GM18868 (cell line): ENCODE results near the gene SPRR4.
"Not testable (repeated sequence)": the region's sequence is repeated elsewhere in the genome, so short reads cannot be mapped to it uniquely, and the experiment has no call there.

Source experiments
- ATAC-seq: cut with Tn5 transposase; IDR thresholded peaks from one replicate; pipeline ENCODE4 v1.9.1; 2021; ENCODE audit warnings: mild to moderate bottlenecking, moderate library complexity; ENCODE audit not compliant: unreplicated experiment

SPRR4 gene

DNA sequence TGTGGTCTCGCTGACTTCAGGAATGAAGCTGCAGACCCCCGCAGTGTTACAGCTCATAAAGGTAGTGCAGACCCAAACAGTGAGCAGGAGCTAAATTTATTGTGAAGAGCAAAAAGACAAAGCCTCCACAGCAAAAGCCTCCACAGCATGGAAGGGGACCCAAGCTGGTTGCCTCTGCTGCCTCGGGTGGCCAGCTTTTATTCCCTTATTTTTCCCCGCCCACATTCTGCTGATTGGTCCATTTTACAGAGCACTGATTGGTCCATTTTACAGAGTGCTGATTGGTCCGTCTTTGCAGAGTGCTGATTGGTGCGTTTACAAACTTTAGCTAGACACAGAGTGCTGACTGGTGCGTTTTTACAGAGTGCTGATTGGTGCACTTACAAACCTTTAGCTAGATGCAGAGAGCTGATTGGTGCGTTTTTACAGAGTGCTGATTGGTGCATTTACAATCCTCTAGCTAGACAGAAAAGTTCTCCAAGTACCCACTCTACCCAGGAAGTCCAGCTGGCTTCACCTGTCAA lies 40.8 kb downstream of the SPRR4 start:
- ATAC-seq: not testable (repeated sequence)

- not testable (repeated sequence) for ATAC-seq
These were observed 51.4 kb downstream of the SPRR4 start for GRCh38 chr1:153021829-153022228.
